ENCODE results near the gene POLR1D.

DNA sequence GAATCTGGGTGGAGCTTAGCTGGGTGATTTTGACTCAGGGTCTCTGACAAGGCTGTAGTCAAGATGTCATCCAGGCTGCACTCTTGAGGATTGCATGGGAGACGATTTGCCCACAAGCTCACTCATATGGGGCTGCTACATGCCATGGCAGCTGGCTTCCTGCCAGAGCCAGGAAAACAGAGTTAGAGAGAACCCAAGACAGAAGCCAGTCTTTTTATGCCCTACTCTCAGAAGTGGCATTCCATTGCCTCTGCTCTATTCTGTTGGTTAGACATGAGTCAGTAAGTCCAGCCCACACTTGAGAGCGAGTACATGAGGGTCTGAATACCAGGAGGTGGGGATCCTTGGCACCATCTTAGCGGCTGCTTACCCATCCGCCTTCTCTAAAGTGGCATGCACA, 9.5 kb downstream of the POLR1D start:
- TF ChIP-seq POLR2A (IDR thresholded peaks at IDR 0.05) (no peak), EP300 (IDR thresholded peaks at IDR 0.05) (no peak)

All from tibial nerve (tissue), 3 donors.